Measurements from ENCODE around the gene MCOLN1. TPM values are rescaled to one million over a fixed set of nuclear protein-coding genes. Genes with fewer than 3 reads are reported as not detected.

The MCOLN1 gene
- total RNA-seq, 4 donors from 2014 or later = 9.1 to 25.0 (median 14.5) TPM

DNA sequence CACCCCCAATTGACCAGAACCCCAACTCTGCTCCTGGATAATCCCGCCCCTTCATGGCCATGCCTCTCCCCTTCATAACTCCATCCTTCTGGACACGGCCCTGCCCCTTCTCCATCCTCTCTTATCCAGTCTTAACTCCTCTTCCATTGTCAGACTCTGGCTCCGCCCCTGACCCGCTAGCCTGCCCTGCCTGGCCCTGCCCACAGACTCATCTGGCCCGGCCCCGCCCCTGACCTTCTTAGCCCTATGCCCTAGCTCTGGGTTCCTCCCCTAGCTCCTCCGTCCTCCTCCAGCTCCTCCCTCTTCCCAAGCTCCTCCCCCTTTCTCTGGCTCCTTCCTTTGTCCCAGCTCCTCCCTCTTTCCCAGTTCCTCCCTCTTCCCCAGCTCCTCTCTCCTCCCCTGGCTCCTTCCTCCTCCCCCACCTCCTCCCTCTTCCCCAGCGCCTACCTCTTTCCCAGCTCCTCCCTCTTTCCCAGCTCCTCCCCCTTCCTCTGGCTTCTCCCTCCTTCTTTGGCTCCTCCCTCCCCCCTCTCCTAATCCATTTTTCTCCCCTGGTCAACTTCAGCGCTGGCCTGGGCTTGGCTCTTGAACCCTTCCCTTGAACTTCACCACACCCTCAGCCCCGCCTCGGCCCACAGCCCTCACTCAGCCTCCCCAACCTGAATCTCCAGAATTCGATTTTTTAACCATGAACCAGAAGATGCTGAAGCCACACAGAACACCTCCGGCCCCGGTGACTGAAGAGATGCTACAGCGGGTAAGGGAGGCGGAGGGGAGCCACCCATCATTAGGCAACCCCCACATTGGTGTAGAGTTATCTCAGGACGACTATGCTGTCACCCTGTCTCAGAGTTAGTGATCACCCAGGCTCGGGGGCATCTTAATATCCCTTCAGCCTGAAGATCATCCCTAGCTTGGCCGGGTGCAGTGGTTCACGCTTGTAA lies 15.8 kb upstream of the MCOLN1 start:
- DNase-seq = peak; percentile 55 to 61

GRCh38 chr19:7507884-7508283 lies 14.5 kb upstream of the MCOLN1 start:
- TF ChIP-seq, protein P1, sequence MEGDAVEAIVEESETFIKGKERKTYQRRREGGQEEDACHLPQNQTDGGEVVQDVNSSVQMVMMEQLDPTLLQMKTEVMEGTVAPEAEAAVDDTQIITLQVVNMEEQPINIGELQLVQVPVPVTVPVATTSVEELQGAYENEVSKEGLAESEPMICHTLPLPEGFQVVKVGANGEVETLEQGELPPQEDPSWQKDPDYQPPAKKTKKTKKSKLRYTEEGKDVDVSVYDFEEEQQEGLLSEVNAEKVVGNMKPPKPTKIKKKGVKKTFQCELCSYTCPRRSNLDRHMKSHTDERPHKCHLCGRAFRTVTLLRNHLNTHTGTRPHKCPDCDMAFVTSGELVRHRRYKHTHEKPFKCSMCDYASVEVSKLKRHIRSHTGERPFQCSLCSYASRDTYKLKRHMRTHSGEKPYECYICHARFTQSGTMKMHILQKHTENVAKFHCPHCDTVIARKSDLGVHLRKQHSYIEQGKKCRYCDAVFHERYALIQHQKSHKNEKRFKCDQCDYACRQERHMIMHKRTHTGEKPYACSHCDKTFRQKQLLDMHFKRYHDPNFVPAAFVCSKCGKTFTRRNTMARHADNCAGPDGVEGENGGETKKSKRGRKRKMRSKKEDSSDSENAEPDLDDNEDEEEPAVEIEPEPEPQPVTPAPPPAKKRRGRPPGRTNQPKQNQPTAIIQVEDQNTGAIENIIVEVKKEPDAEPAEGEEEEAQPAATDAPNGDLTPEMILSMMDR (IDR thresholded peaks at IDR 0.05) = no peak
- no peak for TF ChIP-seq POLR2A (IDR thresholded peaks at IDR 0.05)
- Histone ChIP-seq H3K36me3 (no peaks in the 10 kb centered on the region), H3K27me3 (no peaks in the 10 kb centered on the region), H3K4me3 (replicated peaks in 1 of 3) (no peak overlapping the region), H3K4me1 (peaks cover 5 to 13% of the 10 kb centered on the region in 2 donors), H3K27ac (no peak overlapping the region), H3K9me3 (no peaks in the 10 kb centered on the region)
- intact Hi-C loops (cut with DNase I) = no loop called here
- DNase-seq = peak; percentile 46 to 55
- WGBS, 2 donors = 29 to 52% methylated on average over 8 to 11 of the region's 11 CpGs

More for the DNA sequence above, 15.8 kb upstream of the MCOLN1 start:
- intact Hi-C loops (cut with DNase I) = no loop called here
- H3K4me1 ChIP-seq = peaks cover 5 to 13% of the 10 kb centered on the region in 2 donors
- no peaks in the 10 kb centered on the region for H3K27me3 ChIP-seq
- 33 to 49% methylated on average over 15 to 20 of the region's 20 CpGs for WGBS, 2 donors
- H3K4me3 ChIP-seq (replicated peaks in 1 of 3) = no peak overlapping the region
- H3K36me3 ChIP-seq = no peaks in the 10 kb centered on the region
- no peaks in the 10 kb centered on the region for H3K9me3 ChIP-seq
- H3K27ac ChIP-seq = no peak overlapping the region
- TF ChIP-seq, protein P1 (IDR thresholded peaks at IDR 0.05) = no peak
- TF ChIP-seq POLR2A (IDR thresholded peaks at IDR 0.05) = no peak

DNA sequence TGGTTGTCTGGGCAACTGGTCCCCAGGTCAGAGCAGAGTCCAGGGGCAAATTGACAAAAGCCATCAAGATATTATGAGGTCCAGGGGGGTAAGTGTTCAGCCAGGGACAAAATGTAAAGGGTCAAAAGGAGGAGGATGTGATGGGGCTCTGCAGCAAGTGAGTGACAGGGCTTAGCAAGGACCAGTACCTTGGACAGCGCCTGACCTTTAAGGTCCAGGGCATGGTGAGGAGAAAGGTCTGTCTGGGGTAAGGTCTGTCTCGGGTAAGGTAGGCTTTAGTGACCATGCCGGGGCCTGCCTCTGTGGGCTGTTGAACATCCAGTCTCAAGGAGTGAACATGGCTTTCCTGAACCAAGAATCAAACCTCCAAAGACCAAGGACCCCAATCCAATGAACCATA lies 12.8 kb upstream of the MCOLN1 start:
- no peak overlapping the region for H3K27ac ChIP-seq
- H3K36me3 ChIP-seq = no peaks in the 10 kb centered on the region
- TF ChIP-seq, protein P1 (IDR thresholded peaks at IDR 0.05) = no peak
- TF ChIP-seq POLR2A (IDR thresholded peaks at IDR 0.05) = no peak
- H3K27me3 ChIP-seq = no peaks in the 10 kb centered on the region
- no peak overlapping the region for H3K4me3 ChIP-seq (replicated peaks in 1 of 3)
- H3K9me3 ChIP-seq = no peaks in the 10 kb centered on the region
- DNase-seq = no peak
- 21 to 36% methylated on average over 3 of the region's 3 CpGs for WGBS, 2 donors
- intact Hi-C loops (cut with DNase I) = no loop called here
- H3K4me1 ChIP-seq = peaks cover 5 to 13% of the 10 kb centered on the region in 2 donors

DNA sequence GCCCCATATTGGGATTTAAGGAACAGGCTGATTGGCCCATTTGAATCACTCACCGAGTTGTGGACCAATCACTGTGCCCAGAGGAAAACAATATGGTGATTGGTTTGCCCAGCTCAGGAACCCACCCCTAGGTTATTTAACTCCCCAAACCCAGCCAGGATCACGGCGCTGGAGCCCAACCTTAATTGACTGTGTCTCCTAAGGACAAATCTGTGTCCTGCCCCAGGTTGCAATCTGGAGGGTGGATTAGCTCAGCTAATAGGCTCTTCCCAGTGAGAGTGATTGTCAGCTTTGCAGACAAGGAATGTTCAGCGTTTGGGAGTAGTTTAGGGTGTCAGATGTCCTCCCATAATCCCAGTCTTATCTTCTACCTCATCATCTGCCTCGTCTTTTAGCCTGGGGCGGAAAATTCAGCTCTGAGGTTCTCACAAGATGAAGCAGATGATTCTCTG lies 10.0 kb upstream of the MCOLN1 start:
- no peak overlapping the region for H3K27ac ChIP-seq
- peaks cover 8 to 13% of the 10 kb centered on the region in 2 donors for H3K4me1 ChIP-seq
- H3K36me3 ChIP-seq = no peaks in the 10 kb centered on the region
- H3K9me3 ChIP-seq = no peaks in the 10 kb centered on the region
- no peak overlapping the region for H3K4me3 ChIP-seq (replicated peaks in 1 of 3)
- TF ChIP-seq POLR2A (IDR thresholded peaks at IDR 0.05) = no peak
- TF ChIP-seq, protein P1 (IDR thresholded peaks at IDR 0.05) = no peak
- no peaks in the 10 kb centered on the region for H3K27me3 ChIP-seq
- intact Hi-C loops (cut with DNase I) = no loop called here
- no peak for DNase-seq
- whole genome bisulfite sequencing, 2 donors = 42 to 55% methylated on average over 4 to 6 of the region's 6 CpGs

Data from thyroid gland (tissue), 4 donors.